GM21576 (cell line): ENCODE measurements around the gene CLN6.
"Not testable (repeated sequence)": the region's sequence is repeated elsewhere in the genome, so short reads cannot be mapped to it uniquely, and the experiment has no call there.

Experiments used
- ATAC-seq: cut with Tn5 transposase; IDR thresholded peaks from one replicate; pipeline ENCODE4 v1.9.1; 2021; ENCODE audit warnings: mild to moderate bottlenecking, moderate library complexity; ENCODE audit not compliant: unreplicated experiment

CLN6 gene

DNA sequence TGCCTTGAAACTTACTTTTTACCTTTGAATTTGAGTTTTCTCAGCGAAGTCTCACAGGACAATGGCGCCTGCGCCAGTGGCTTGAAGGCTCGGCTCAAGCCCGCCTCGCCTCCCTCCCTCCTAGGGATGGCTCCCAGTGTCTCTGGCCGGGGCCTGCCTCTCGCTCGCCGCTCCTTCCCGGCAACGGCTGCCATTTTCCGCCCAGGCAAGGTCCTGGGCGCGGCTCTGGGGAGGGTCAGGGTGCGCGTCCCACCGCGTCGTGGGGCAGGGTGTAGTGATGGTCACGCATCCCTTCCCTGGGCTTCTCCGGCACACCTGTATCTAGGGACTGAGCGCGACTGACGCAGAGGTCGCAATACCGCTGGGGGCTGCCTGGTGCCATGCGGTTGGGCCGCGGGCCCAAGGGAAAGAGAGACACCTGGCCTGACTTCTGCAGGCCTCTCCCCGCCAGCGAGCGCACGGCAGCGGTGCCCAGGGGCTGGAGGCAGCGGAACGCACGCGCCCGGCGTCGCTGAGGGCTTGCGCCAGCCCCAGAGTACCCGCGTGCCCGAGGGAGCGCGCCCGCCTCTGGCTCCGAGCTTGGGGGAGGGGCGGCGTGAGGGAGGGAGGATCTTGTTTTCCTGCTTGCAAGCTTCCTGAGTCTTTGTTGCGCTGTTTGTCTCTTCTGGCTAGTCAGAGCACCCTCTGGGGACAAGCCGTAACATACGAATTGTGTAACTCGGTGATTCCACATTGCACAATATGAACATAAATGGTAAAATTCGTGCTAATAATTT is 27.3 kb upstream of the CLN6 start:
- no peak for ATAC-seq

DNA sequence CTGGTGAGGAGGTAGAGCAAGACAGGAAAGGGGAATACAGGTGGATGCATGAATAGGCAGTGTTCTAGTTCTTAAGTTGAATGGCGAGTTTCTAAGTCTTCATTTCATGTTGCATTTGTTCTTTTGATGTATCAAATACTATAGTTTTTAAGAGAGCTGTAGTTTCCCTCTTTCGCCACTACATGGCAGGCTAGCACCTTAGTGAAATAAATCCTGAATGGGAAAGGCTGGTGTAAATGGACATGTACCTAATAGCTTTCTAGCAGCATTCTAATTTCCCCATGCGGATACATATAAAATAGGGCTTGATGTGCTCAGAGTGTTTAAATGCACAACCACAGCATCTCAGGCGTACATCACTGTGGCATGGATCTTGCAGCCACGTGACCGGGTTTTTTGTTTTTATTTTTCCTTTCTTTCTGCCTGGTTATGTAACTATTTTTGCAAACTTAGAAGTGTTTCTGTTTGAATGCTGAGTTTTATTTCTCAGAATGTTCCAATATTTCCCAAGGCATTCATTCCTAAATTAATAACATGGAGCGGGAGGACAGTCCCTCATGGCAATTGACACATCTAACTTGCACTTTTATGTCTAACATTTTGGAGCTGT is 23.5 kb upstream of the CLN6 start:
- no peak for ATAC-seq

DNA sequence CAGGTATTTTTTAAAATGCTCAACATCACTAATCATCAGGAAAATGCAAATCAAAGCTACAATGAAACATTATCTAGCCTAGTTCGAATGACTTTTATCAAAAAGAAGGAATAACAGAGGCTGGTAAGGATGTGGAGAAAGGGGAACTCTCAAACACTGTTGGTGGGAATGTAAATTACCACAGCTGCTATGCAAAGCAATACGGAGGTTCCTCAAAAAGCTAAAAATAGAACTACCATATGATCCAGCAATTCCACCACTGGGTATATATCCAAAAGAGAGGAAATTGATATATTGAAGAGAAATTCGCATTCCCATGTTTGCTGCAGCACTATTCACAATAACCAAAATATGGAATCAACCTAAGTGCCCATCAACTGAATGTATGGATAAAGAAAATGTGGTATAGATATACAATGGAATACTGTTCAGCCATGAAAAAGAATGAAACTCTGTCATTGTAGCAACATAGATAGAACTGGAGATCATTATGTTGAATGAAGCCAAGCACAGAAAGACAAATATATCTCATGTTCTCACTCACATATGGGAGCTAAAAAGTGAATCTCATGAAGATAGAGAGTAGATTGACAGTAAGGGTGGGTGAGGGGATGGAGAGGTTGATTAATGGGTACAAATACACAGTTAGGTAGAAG is 19.7 kb upstream of the CLN6 start:
- no peak for ATAC-seq

DNA sequence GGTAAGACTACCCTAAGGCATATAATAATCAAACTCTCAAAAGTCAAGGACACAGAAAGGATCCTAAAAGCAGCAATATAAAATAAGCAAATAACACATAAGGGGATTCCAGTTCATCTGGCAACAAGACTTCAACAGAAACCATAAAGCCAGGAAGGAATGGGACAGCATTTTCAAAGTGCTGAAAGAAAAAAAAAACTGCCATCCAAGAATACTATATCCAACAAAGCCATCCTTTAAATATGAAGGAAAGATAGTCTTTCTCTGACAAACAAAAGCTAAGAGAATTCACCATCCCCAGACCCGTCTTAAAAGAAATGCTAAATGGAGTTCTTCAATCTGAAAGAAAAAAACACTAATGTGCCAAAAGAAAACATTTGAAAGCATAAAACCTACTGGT is 14.7 kb upstream of the CLN6 start:
- ATAC-seq, result no peak

DNA sequence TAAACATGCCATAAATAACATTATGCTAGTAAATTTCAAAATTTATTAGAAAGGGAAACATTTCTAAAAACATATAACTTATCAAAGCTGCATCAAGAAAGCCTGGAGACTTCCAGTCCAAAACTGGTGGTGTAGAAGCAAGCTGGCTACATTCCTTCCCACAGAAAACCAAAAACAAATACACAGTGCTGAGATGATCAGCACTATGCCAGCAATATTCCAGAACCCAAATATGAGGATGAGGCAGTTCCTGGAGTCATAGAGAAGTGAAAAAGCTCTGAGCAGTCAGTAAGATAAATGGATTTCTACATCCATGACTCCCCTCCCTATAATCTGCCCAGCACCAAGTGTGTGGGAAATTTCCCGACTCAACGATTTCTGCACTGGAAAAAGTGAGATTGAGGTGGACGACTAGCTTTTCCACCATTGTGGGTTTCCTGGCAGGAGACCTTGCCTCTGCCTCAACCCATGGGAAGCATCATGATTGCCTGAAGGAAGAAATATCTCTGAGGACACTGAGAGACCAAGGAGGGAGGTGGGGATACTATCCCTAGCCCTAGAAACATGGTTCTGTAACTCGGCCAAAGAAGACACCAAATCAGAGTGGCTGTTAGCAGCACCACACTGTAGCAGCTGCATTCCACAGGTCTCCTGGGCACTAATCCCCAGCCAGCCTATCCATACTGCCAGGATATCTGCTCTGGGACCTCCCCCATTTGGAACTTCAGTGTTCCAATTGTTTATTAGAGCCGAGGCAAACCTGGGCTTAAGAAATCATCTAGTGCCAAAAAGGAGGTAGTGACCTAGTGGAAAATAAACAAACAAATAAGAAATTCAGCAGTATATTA is 11.8 kb upstream of the CLN6 start:
- ATAC-seq, result no peak

DNA sequence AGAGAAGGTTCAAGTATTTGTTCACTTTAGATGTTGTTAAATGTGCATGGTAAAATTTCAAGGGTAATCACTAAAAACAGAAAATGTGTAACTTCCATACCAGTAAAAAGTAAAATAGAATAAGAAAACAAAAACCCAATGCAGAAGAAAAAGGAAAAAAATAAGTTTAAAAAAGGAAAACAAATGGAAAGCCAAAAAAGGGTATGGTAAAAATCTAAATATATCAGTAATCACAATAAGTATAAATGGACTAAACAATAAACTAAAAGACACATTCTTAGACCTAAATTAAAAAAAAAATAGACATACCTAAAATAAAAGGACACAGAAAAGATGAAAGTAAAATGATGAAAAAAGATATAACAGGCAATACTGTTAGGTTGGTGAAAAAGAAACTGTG is 9.5 kb upstream of the CLN6 start:
- ATAC-seq, result no peak

DNA sequence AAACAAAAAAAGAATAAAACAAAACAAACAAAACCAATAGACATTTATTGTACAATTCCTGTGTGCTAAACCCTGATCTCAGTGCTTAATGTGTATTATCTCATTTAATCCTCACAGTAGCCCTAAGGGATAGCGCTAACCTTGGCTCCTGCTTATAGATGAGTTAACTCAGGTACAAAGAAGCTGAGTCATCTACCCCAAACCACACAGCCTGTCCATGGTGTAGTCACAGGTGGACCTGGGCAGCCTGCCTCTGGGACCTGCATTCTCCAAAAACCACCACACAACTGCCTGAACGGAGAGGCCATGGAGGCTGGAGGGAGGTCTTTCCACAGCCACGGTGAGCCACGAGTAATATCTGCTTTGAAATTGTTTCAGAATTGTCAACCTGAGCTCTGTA is 5.5 kb upstream of the CLN6 start:
- ATAC-seq, result no peak

DNA sequence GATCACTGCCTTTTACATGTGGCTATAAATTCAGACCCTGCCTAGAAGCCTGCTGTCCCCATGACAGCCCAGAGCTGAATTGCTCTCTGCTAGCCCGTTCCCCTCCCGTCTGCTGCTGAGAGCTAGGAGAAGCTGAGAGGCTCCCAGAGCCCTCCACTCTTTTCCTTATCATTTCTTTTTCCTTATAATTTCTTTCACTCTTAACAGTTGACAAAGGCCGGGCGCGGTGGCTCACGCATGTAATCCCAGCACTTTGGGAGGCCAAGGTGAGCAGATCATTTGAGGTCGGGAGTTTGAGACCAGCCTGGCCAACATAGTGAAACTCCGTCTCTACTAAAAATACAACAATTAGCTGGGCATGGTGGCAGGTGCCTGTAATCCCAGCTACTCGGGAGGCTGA is 5.0 kb upstream of the CLN6 start:
- ATAC-seq, result not testable (repeated sequence)

DNA sequence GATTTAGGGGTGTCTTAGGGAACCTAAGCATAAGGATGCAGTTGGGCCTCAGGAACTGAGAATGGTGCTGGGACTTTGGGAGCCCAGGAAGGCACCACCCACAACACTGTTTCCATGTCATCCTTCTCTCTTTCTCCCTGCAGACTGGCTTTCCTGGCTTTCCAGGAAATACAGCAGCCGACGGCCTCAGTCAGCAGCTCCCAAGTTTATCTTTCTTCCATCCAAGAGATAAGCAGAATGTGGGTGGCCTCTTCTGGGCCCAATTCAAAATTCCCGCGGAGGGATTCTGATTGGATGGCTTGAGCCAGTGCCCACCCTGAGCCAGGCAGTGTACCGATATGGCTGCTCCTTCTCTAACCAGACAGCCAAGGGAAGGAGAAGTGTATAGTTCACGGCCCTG is 4.5 kb upstream of the CLN6 start:
- ATAC-seq, result no peak

DNA sequence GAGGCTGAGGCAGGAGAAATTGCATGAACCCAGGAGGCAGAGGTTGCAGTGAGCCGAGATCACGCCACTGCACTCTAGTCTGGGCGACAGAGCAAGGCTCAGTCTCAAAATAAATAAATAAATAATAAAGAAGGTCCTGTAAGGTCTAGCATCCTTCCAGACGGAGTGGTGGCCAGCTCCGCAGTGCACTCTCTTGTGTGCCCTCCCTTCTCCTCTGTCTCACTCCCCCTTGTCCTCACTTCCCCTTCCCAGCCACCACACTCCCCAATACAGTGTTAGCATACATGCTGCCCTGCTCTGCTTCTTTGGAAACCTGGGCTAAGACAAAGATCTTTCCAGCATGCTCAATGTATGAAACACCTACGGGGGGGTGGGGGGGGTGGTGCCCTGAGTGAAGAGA is 3.4 kb upstream of the CLN6 start:
- no peak for ATAC-seq

DNA sequence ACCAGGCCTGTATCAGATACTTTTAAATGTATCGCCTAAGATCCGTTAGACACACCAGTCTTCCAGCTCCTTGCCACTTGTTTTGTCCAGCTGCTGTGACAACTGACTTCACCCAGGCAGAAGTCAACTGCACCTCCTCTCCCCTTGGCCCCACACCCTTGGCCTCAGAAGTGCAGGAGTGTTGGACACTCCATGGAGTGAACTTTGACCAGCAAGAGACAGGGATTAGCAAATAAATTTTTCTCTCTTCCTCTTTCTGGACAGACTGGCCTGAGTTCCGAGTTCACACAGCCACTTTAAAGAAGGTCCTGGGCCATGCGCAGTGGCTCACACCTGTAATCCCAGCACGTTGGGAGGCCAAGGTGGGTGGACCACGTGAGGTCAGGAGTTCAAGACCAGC is 2.9 kb upstream of the CLN6 start:
- no peak for ATAC-seq

DNA sequence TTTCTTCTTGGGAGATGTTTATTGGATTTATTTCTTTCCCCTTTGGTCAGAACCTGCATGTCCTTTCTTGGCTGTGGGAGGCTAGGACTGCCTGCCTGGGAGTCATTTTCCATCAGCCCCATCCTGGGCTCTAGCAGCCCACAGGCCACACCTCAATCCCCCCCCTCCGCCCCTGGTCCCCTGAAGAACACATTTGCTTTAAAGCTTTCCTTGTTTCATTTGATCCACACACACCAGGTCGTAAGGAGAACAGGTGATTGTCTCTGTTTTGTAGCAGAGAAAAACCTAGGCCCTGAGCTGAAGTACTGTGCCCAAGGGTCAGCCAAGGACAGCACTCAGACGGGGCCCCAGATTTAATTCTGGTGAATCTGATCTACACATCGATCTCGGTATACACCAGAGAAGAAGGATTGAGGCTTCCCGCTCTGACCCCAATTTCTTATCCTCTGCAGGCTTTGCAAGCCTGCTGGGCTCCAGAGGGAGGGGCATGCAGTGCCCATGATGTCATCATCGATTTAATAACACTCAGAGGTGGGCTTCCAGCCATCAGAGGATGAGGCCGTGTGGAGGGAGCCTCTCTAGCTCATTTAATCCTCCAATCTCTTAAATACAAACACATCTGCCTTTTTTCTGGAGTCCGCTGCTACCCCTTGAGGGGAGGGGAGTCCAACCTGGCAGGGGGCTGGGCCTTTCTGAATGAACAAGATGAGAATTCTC is 1.7 kb upstream of the CLN6 start:
- ATAC-seq, result no peak

DNA sequence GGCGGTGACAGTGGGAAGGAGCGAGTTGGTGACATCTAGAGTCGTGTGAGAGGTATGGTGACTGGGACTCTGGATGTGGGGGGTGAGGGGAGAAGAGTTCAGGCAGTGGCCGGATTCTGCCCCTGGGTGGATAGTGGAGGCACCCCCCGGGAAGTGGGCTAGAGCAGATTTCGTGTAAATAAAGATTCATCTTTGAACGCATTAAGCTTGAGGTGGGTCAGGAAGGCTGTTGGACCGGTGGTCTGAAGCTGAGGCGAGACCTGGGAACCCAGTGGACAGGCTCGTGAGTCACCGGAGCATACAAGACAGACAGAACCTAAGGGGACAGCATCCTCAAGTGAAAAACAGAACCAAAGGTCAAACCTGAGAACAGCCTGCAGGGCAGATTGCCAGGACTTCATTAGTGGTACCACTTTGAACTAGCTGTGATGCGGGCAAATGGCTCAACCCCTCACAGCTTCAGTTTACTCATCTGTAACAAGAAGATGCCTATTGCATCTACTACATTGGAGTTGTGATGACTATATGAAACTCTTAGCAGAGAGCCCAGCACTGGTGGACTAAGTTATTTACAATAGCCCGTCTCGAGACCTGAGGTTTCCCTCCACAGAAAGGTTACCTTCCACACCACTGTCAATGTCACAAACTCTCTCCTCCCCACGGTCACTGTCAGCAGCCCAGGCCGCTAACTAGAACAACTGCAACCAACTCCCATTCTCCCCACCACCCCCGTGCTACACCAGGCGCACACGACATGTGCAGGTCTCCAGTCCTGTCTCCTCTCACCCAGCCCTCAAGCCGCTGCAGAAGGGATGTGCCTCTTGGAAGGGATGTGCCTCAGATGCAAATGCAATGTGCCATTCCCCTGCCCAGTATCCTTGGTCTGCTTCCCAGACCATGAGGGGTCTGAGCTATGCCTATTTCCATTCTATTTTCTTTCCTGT is 901 bp upstream of the CLN6 start:
- no peak for ATAC-seq

DNA sequence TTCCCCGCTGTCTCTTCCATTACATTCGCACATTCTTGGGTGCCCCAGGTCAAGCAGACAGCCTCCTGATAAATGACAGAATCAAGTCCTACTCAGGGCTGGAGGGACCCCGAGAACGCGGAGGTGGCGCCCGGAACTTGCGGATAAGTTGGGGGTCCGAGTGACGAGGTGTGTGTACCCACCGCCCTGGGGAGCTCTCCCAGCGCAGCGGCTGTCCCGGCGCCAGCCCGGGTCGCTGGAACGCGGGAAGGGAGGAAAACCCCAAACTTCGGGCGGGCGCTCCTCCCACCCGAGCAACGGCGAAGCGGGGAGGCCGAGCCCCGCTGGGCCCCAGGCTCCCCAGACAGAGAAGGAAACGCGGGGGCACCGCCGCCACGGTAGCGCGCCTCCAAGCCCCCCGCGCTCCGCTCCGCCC is 550 bp downstream of the CLN6 start:
- ATAC-seq, result no peak

DNA sequence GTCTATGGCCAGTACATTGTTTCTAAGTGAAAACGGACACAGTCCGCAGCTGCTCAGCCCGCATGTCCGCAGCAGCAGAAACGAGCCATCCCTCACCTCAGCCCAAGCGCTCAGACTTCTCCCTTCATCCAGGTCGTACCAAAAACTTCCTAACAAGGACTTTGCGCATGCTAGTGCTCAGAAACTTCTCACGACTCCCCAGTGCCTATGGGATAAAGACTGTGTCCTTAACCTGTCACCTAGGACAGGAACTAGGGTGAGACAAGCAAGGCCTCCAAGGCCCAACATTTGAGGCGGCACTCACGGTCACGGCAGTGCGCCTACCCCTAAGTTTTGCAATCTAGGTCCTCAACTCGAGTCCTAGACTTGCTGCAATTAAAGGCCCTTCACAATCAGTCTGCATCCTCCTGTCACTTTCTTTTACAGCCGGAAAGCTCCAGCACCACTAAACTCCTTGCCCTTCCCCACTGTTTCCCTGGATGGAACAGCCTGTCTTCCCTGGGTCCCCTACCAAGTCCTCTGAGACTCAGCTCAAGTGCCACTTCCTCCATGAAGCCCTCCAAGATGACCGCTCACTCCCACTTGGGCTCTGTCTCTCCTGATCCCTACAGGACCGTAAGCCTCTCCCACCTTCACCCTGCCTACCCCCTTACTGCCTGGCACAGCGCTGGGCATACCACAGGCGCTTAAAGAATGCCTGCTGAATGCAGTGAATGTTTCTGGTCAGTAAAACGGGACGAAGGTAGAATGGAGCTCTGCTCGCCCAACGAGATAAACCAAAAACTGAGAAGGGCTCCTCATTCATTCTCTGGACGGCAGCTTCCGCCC is 1.2 kb downstream of the CLN6 start:
- ATAC-seq, result no peak

DNA sequence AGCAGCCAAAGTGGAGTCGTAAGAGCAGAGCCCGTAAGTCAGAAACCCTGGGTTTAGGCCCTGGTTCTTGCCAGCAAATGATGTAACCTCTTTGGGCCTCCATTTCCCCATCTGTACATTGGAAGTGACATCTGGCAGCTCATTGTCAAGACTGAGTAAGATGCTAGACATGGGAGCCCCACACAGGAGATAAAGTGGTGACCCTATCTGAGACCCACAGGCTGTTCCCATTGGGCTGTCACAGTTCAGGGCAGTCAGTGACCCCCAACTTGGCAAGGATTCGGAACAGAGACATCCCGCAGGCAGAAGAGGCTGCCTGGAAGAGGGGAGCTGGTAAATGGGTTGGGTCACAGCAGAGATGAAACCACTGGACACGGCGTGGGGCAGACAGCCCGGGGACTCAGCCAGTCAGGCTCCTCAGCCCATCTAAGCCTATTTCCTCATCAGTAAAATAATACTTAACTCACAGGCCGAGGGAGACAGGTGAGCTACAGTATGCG is 1.8 kb downstream of the CLN6 start:
- ATAC-seq, result no peak

DNA sequence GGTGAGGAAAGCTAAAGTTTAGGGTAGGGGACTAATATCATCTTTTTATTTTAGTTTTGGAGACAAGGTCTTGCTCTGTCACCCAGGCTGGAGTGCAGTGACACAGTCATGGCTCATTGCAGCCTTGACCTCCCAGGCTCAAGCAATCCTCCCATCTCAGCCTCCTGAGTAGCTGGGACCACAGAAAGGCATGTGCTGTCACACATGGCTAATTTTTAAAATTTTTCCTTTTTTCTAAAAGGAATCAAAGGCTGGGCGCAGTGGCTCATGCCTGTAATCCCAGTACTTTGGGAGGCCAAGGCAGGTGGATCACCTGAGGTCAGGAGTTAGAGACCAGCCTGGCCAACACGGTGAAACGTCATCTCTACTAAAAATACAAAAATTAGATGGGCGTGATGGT is 4.1 kb downstream of the CLN6 start:
- not testable (repeated sequence) for ATAC-seq

DNA sequence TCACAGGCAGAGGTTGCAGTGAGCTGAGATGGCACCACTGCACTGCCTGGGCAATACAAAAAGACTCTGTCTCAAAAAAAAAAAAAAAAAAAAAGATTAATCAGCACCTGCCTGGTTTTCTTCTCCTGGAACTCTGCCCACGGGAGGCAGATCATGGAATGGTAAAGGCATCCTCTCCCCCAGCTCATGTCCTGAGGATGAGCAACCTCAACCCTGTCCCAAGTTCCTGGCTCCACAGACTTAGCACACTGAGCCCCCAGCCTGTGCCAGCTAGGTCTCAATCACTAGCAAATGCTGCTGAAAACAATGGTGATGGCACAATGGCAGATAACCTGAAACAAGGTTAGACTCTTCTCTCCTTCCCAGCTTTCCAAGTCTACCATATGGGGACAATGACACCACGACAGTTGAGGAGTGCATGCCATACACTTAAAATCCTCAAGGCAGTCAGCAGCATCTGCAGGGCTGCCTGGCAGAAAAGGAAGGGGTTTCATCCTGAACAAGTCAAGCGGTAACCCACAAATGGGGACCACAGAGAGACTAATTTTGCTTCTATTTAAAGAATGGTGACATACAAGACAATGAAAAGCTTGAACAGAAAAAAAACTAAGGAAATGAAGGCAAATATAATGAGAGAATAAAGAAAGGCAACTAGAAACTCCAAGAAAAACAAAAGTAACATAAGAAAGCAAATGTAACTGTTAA is 4.8 kb downstream of the CLN6 start:
- no peak for ATAC-seq
